ENCODE measurements around the gene FAM177B. TPM values are rescaled to one million over a fixed set of nuclear protein-coding genes. Genes with fewer than 3 reads are reported as not detected.
A peak's percentile ranks its signal among the peaks of the same experiment; 100 is the strongest.

The FAM177B gene
- total RNA-seq, 2 experiments from 2014 or later = not detected

DNA sequence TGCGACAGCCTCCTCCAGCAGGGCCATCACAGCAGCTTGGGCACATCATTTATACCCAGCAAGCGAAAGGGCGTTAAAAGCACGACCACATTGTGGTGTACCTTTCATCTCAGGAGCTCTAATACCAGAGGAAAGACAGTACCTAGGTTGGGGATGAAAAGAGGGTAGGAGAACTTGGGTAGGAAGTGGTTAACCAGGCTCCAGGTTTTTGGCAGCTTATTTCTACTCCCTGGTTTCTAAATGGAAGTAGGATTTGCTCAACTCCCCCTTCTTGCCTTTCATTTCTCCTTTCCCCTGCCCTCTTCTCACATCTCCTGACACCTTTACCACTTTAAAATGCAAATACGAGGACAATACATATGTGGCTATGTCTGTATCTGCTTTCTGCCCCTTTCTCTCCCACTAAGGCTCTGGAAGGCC lies 30.2 kb downstream of the FAM177B start:
- peaks cover 23% of the 10 kb centered on the region for H3K9me3 ChIP-seq (ENCODE audit: low read length)
- no peak overlapping the region for H3K27ac ChIP-seq (ENCODE audit: low read depth, low read length, poor library complexity, severe bottlenecking)
- H3K36me3 ChIP-seq (ENCODE audit: insufficient read depth, low read length) = no peaks in the 10 kb centered on the region
- ChIA-PET CTCF (ENCODE audit: unreplicated experiment) (no interaction called here), POLR2A (interaction anchor here (0.6 to 0.7 kb wide), 2 partner anchors 10 to 55 kb away, joined by 3 read pairs; no protein-coding TSS in a partner anchor)
- H2AFZ ChIP-seq (ENCODE audit: low read length) = no peak overlapping the region
- no peak for DNase-seq (ENCODE audit: low spot score)
- H3K4me3 ChIP-seq (ENCODE audit: low read depth, low read length, poor library complexity, severe bottlenecking) = no peak overlapping the region
- peaks cover 6% of the 10 kb centered on the region for H3K4me1 ChIP-seq (ENCODE audit: insufficient read depth, low read length, poor library complexity, severe bottlenecking)
- no TSS peak for BruUV-seq (replicated peaks)
- no peaks in the 10 kb centered on the region for H3K9me2 ChIP-seq (ENCODE audit: insufficient read depth, low read length)
- H3K4me2 ChIP-seq (ENCODE audit: low read length) = no peak overlapping the region
- intact Hi-C loops (cut with micrococcal nuclease; ENCODE audit: unreplicated experiment) = no loop called here
- H3K79me2 ChIP-seq (ENCODE audit: insufficient read depth, low read depth, low read length) = no peaks in the 10 kb centered on the region
- no peak for TF ChIP-seq EZH2phosphoT487 (IDR thresholded peaks at IDR 0.05; ENCODE audit: borderline replicate concordance, low read depth, low read length)
- TF ChIP-seq, protein P1, sequence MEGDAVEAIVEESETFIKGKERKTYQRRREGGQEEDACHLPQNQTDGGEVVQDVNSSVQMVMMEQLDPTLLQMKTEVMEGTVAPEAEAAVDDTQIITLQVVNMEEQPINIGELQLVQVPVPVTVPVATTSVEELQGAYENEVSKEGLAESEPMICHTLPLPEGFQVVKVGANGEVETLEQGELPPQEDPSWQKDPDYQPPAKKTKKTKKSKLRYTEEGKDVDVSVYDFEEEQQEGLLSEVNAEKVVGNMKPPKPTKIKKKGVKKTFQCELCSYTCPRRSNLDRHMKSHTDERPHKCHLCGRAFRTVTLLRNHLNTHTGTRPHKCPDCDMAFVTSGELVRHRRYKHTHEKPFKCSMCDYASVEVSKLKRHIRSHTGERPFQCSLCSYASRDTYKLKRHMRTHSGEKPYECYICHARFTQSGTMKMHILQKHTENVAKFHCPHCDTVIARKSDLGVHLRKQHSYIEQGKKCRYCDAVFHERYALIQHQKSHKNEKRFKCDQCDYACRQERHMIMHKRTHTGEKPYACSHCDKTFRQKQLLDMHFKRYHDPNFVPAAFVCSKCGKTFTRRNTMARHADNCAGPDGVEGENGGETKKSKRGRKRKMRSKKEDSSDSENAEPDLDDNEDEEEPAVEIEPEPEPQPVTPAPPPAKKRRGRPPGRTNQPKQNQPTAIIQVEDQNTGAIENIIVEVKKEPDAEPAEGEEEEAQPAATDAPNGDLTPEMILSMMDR (conservative IDR thresholded peaks at IDR 0.05; ENCODE audit: low read length) = no peak
- no peaks in the 10 kb centered on the region for H4K20me1 ChIP-seq (ENCODE audit: insufficient read depth, low read length)

DNA sequence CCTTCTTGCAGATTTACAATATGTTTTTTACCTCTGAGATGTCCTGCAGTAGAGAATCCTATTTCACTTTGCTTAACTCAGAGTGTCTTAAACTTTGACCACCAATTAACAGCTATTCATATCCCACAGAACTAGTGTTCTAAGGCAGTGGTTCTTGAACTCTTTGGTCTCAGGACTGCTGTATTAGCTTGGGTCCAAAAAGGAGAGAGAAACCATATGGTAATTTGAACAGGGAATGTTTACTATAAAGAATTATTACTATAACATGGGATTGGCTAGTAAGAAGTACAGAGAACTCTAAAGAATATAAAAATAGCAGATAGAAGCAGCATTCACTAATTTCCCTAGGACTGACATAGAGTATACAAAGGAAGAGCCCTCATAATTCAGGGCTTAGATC lies 31.6 kb downstream of the FAM177B start:
- no peak for DNase-seq (ENCODE audit: low spot score)
- Histone ChIP-seq H3K27ac (ENCODE audit: low read depth, low read length, poor library complexity, severe bottlenecking) (no peak overlapping the region), H3K9me3 (ENCODE audit: low read length) (peaks cover 23% of the 10 kb centered on the region), H2AFZ (ENCODE audit: low read length) (no peak overlapping the region), H3K4me2 (ENCODE audit: low read length) (no peak overlapping the region), H3K4me3 (ENCODE audit: low read depth, low read length, poor library complexity, severe bottlenecking) (no peak overlapping the region), H3K9me2 (ENCODE audit: insufficient read depth, low read length) (no peaks in the 10 kb centered on the region), H3K4me1 (ENCODE audit: insufficient read depth, low read length, poor library complexity, severe bottlenecking) (peaks cover 20% of the 10 kb centered on the region), H3K36me3 (ENCODE audit: insufficient read depth, low read length) (no peaks in the 10 kb centered on the region), H3K79me2 (ENCODE audit: insufficient read depth, low read depth, low read length) (no peaks in the 10 kb centered on the region), H4K20me1 (ENCODE audit: insufficient read depth, low read length) (no peaks in the 10 kb centered on the region)
- CTCF ChIA-PET (ENCODE audit: unreplicated experiment) = interaction anchor here (0.6 kb wide), 1 partner anchor 321 kb away, joined by 4 read pairs; no protein-coding TSS in a partner anchor
- BruUV-seq (replicated peaks) = no TSS peak
- intact Hi-C loops (cut with micrococcal nuclease; ENCODE audit: unreplicated experiment) = no loop called here
- TF ChIP-seq EZH2phosphoT487 (IDR thresholded peaks at IDR 0.05; ENCODE audit: borderline replicate concordance, low read depth, low read length) = no peak
- TF ChIP-seq, protein P1 (conservative IDR thresholded peaks at IDR 0.05; ENCODE audit: low read length) = no peak
- POLR2A ChIA-PET = no interaction called here

DNA sequence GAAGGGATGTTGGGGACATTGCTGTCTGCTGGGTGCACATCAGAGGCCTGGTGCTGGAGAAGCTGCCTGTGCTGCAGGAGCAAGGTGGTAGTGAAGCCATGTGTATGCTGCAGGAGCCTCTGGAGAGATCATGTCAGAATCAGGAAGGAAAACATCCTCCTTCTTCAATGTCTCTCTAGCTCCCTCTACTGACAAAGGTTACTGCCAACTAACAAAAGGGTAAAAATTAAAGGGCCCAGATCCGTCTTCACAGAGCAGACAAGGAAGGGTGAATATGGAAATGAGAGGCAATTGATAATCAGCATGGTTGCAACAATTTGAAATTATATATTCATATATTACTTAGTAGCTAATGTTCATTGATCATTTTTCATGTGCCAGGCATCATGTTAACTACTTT lies 32.2 kb downstream of the FAM177B start:
- Histone ChIP-seq H2AFZ (ENCODE audit: low read length) (no peak overlapping the region), H3K27ac (ENCODE audit: low read depth, low read length, poor library complexity, severe bottlenecking) (no peak overlapping the region), H3K9me2 (ENCODE audit: insufficient read depth, low read length) (no peaks in the 10 kb centered on the region), H3K4me2 (ENCODE audit: low read length) (no peak overlapping the region), H3K4me1 (ENCODE audit: insufficient read depth, low read length, poor library complexity, severe bottlenecking) (peaks cover 25% of the 10 kb centered on the region), H3K36me3 (ENCODE audit: insufficient read depth, low read length) (no peaks in the 10 kb centered on the region), H3K4me3 (ENCODE audit: low read depth, low read length, poor library complexity, severe bottlenecking) (no peak overlapping the region), H4K20me1 (ENCODE audit: insufficient read depth, low read length) (no peaks in the 10 kb centered on the region), H3K79me2 (ENCODE audit: insufficient read depth, low read depth, low read length) (no peaks in the 10 kb centered on the region), H3K9me3 (ENCODE audit: low read length) (peaks cover 23% of the 10 kb centered on the region)
- DNase-seq (ENCODE audit: low spot score) = peak; percentile 30
- no peak for TF ChIP-seq EZH2phosphoT487 (IDR thresholded peaks at IDR 0.05; ENCODE audit: borderline replicate concordance, low read depth, low read length)
- TF ChIP-seq, protein P1 (conservative IDR thresholded peaks at IDR 0.05; ENCODE audit: low read length) = peak; percentile 65
- CTCF ChIA-PET (ENCODE audit: unreplicated experiment) = no interaction called here
- BruUV-seq (replicated peaks) = no TSS peak
- intact Hi-C loops (cut with micrococcal nuclease; ENCODE audit: unreplicated experiment) = no loop called here
- POLR2A ChIA-PET = no interaction called here

Measured in OCI-LY7 (cell line).